Cardiac muscle cell (in vitro differentiated cells and primary cell): ENCODE results near the gene ARHGEF11. TPM values are rescaled to one million over a fixed set of nuclear protein-coding genes. Genes with fewer than 3 reads are reported as not detected.

Experiments used
- DNase-seq, 2 donors: peaks; one replicate each; pipeline versions ENCODE4 v3.0.0 to v3.0.0-alpha.2; 2010 to 2017; ENCODE audit warnings: low read depth in 1 of 2, low spot score in 1 of 2
- H3K27ac ChIP-seq: fragments of 200-600 bp; sonication (generic); 2 replicates; pipeline ENCODE4 v1.5.1; 2016
- H3K27me3 ChIP-seq: fragments of 200-600 bp; sonication (generic); 2 replicates; pipeline ENCODE4 v1.6.0; 2016; ENCODE audit warnings: control low read depth
- H3K36me3 ChIP-seq: fragments of 200-600 bp; sonication (generic); 2 replicates; pipeline ENCODE4 v1.5.1; 2016; ENCODE audit warnings: control low read depth
- H3K4me1 ChIP-seq: fragments of 200-600 bp; sonication (generic); 2 replicates; pipeline ENCODE4 v1.8.1; 2017; ENCODE audit warnings: low read depth, mild to moderate bottlenecking, mixed run types
- H3K4me3 ChIP-seq: fragments of 200-600 bp; sonication (generic); 2 replicates; pipeline ENCODE4 v1.5.1; 2016; ENCODE audit warnings: mild to moderate bottlenecking
- H3K9me3 ChIP-seq: fragments of 200-600 bp; sonication (generic); 2 replicates; pipeline ENCODE4 v1.5.1; 2017; ENCODE audit warnings: low read depth, mild to moderate bottlenecking, control low read depth
- polyA plus RNA-seq: library from polyadenylated mRNA; unstranded; fragments of >200 nt; fragmentation: Nextera tagmentation; extraction: Ambion mirVana; gene quantifications from 2 replicates; pipeline ENCODE4 v1.2.1, GENCODE V29; 2016
- total RNA-seq: library from RNA; depleted of rRNA; stranded (reverse); fragments of >200 nt; gene quantifications from 2 replicates; pipeline ENCODE4 v1.2.3, GENCODE V29; 2016
- TF ChIP-seq, protein P1 (sequence below): IDR thresholded peaks from 2 replicates; pipeline ENCODE4 v1.5.1; 2012; ENCODE audit warnings: low read depth, mild to moderate bottlenecking, low read length

Gene ARHGEF11, protein sequence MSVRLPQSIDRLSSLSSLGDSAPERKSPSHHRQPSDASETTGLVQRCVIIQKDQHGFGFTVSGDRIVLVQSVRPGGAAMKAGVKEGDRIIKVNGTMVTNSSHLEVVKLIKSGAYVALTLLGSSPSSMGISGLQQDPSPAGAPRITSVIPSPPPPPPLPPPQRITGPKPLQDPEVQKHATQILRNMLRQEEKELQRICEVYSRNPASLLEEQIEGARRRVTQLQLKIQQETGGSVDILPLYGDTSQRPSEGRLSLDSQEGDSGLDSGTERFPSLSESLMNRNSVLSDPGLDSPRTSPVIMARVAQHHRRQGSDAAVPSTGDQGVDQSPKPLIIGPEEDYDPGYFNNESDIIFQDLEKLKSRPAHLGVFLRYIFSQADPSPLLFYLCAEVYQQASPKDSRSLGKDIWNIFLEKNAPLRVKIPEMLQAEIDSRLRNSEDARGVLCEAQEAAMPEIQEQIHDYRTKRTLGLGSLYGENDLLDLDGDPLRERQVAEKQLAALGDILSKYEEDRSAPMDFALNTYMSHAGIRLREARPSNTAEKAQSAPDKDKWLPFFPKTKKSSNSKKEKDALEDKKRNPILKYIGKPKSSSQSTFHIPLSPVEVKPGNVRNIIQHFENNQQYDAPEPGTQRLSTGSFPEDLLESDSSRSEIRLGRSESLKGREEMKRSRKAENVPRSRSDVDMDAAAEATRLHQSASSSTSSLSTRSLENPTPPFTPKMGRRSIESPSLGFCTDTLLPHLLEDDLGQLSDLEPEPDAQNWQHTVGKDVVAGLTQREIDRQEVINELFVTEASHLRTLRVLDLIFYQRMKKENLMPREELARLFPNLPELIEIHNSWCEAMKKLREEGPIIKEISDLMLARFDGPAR (N-terminal part only)
- 38.4 and 40.1 TPM in 2 replicates for total RNA-seq
- 22.5 and 25.8 TPM in 2 replicates for polyA plus RNA-seq

DNA sequence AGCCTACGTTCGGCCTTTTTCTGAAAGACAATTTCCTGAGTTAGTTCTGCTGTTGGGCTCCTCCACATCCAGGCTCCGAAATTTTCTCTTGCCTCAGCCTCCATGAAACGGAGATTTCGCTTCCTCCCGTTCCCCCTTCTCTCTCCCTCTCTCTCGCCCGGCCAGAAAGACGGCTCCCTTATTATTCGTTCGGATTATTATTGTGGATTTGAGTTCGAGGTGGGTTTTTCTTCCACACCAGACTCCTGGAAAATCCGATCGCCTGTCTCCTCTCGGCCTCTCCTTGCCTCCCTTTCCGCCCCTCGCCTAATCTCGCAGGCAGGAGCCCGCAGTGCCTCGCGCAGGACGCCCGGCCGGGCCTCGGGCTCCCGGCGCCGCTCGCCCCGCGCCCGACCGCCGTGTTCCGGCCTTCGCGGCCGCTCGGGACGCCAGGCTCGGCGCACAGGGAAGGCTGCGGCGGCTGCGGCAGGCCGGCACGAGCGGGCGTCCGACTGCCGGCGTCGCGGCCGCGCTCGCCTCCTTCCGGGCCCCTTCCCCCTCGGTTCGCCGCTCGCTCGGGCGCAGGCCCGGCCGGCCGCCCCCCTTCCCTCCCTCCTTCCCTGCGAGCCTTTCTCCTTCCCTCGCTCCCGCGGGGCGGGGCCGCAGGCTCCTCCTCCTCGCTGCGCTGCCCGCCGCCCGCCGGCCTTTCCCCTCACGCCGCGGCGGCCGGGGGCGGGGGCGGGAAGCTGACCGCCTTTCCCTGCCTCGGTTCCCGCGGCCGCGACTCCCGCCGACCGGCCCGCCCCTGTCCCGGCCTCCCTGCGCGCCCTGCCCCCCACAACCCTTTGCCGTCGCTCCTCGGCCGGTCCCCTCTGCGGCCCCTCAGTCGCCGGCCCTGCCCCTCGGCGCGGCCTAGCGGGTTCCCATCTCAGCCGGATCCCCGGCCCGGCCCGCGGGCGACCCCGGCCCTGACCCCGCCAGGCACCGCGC is at the start of gene ARHGEF11:
Gene ARHGEF11 (minus strand): TSS at position 493 of the 969 bp plus-strand sequence. CDS start 1,412 bp downstream, outside the sequence.
- Histone ChIP-seq H3K27me3 (no peaks in the 10 kb centered on the region), H3K4me1 (peaks cover 26% of the 10 kb centered on the region), H3K27ac (peak within 1 kb of the TSS; percentile 96), H3K9me3 (no peaks in the 10 kb centered on the region), H3K36me3 (no peaks in the 10 kb centered on the region), H3K4me3 (peak within 1 kb of the TSS; percentile 86)
- peak; percentile 95 for DNase-seq
- TF ChIP-seq, protein P1, sequence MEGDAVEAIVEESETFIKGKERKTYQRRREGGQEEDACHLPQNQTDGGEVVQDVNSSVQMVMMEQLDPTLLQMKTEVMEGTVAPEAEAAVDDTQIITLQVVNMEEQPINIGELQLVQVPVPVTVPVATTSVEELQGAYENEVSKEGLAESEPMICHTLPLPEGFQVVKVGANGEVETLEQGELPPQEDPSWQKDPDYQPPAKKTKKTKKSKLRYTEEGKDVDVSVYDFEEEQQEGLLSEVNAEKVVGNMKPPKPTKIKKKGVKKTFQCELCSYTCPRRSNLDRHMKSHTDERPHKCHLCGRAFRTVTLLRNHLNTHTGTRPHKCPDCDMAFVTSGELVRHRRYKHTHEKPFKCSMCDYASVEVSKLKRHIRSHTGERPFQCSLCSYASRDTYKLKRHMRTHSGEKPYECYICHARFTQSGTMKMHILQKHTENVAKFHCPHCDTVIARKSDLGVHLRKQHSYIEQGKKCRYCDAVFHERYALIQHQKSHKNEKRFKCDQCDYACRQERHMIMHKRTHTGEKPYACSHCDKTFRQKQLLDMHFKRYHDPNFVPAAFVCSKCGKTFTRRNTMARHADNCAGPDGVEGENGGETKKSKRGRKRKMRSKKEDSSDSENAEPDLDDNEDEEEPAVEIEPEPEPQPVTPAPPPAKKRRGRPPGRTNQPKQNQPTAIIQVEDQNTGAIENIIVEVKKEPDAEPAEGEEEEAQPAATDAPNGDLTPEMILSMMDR: no peak

DNA sequence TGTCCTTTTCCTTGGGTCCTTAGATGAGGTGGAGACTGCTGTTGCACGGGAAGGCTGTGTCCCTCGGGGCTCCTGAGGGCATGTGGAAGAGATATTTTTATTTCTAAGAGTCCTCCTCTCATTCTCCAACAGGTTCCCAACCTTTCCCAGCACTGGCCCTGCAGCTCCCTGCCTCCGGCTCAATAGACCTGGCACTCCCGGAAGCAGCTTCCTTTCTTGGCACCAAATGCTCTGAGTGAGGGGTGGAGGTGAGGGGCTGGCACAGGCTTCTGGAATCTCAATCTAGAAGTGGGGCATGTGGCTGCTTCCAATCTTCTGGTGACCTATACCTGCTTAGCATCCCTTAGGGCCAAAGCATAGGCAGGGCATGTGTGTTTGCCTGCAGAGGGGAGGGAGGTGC is 49.5 kb upstream of the ARHGEF11 start:
- no peak for DNase-seq
- H3K36me3 ChIP-seq: no peaks in the 10 kb centered on the region
- H3K27ac ChIP-seq: no peak overlapping the region
- no peaks in the 10 kb centered on the region for H3K9me3 ChIP-seq
- no peaks in the 10 kb centered on the region for H3K4me1 ChIP-seq
- H3K27me3 ChIP-seq: no peaks in the 10 kb centered on the region
- H3K4me3 ChIP-seq: no peak overlapping the region
- TF ChIP-seq, protein P1: no peak

DNA sequence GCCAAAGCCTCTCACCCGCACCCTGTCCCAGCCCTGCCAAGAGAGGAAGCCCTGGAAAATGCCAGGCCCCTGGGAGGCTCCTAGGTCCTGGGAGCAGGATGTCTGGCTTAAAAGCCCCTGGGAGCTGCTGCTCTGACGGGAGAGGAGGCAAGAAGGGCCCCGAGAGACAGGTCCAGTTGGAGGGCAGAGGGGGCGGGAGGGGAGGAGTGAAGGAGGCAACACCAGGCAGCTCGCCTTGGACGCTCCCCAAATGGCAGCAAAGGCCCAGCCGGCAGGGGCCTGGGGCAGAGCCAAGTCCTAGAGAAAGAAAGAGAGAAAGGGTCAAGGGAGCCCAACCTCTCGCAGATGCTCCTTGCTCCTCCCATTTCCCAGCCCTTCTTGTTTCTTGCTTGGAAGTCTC is 47.3 kb upstream of the ARHGEF11 start:
- DNase-seq: peak in 1 of 2 donors; percentile 91
- Histone ChIP-seq H3K27ac (no peak overlapping the region), H3K4me1 (no peaks in the 10 kb centered on the region), H3K36me3 (no peaks in the 10 kb centered on the region), H3K9me3 (no peaks in the 10 kb centered on the region), H3K4me3 (no peak overlapping the region), H3K27me3 (no peaks in the 10 kb centered on the region)
- TF ChIP-seq, protein P1: no peak

DNA sequence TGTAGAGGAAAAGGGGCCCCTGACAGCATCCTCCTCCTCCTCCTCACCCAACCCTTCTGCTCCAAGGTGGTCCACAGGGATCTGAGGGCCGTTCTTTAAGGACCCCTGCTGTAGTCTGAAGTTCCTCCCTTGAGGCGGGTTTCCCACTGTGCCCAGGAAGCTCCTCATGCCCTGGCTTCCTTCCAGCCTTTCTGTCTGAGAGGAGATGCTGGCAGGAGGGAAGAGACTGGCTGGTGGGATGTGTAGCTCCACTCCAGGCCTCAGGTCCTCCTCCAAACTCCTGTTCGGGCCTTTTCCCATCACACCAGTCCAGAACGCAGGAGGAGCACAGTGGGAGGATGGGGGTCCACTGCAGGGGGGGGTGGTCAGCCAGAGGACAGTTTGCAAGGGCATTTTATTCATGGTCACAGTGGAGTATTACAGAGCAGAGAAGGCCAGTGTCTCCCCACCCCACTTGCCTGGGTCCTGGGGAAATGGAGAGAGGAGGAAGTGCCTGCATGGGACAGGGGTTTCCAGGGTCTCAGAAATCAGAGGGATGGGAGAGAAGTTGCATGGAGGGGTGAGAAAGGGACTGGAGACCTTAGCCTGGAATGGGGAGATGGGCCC is 46.2 kb upstream of the ARHGEF11 start:
- H3K36me3 ChIP-seq: no peaks in the 10 kb centered on the region
- no peaks in the 10 kb centered on the region for H3K4me1 ChIP-seq
- DNase-seq: no peak
- no peak overlapping the region for H3K27ac ChIP-seq
- no peaks in the 10 kb centered on the region for H3K27me3 ChIP-seq
- no peak overlapping the region for H3K4me3 ChIP-seq
- no peaks in the 10 kb centered on the region for H3K9me3 ChIP-seq
- TF ChIP-seq, protein P1: no peak
